ENCODE results near the gene PVR.
A peak's percentile ranks its signal among the peaks of the same experiment; 100 is the strongest.
"Not testable (repeated sequence)": the region's sequence is repeated elsewhere in the genome, so short reads cannot be mapped to it uniquely, and the experiment has no call there.

The PVR gene

GRCh38 chr19:44672226-44672625 is 28.5 kb downstream of the PVR start:
- no peak for DNase-seq (ENCODE audit: low read depth, low spot score)

- DNase-seq (ENCODE audit: low read depth, low spot score) = no peak
Measured at GRCh38 chr19:44673510-44673909, 29.8 kb downstream of the PVR start.

GRCh38 chr19:44675521-44675920 is 31.8 kb downstream of the PVR start:
- DNase-seq (ENCODE audit: low read depth, low spot score) = no peak

GRCh38 chr19:44677019-44677811 is 33.5 kb downstream of the PVR start:
- no peak for DNase-seq (ENCODE audit: low read depth, low spot score)

- no peak for DNase-seq (ENCODE audit: low read depth, low spot score)
Measured at GRCh38 chr19:44680536-44680935, 36.8 kb downstream of the PVR start.

GRCh38 chr19:44681992-44682790 is 38.5 kb downstream of the PVR start:
- no peak for DNase-seq (ENCODE audit: low read depth, low spot score)

GRCh38 chr19:44682807-44683206 is 39.1 kb downstream of the PVR start:
- DNase-seq (ENCODE audit: low read depth, low spot score) = no peak

- no peak for DNase-seq (ENCODE audit: low read depth, low spot score)
Measured at GRCh38 chr19:44683434-44684210, 39.9 kb downstream of the PVR start.

GRCh38 chr19:44684396-44684795 is 40.7 kb downstream of the PVR start:
- not testable (repeated sequence) for DNase-seq (ENCODE audit: low read depth, low spot score)

- DNase-seq (ENCODE audit: low read depth, low spot score) = peak; percentile 58
Measured at GRCh38 chr19:44684892-44685863, 41.5 kb downstream of the PVR start.

- no peak for DNase-seq (ENCODE audit: low read depth, low spot score)
Measured at GRCh38 chr19:44685877-44686276, 42.2 kb downstream of the PVR start.

GRCh38 chr19:44686896-44687295 is 43.2 kb downstream of the PVR start:
- no peak for DNase-seq (ENCODE audit: low read depth, low spot score)

- DNase-seq (ENCODE audit: low read depth, low spot score) = no peak
Measured at GRCh38 chr19:44687888-44688287, 44.2 kb downstream of the PVR start.

GRCh38 chr19:44689290-44690130 is 45.8 kb downstream of the PVR start:
- peak; percentile 52 for DNase-seq (ENCODE audit: low read depth, low spot score)

GRCh38 chr19:44690131-44690440 is 46.4 kb downstream of the PVR start:
- DNase-seq (ENCODE audit: low read depth, low spot score) = no peak

- no peak for DNase-seq (ENCODE audit: low read depth, low spot score)
Measured at GRCh38 chr19:44692379-44692721, 48.6 kb downstream of the PVR start.

- DNase-seq (ENCODE audit: low read depth, low spot score) = no peak
Measured at GRCh38 chr19:44694184-44694579, 50.5 kb downstream of the PVR start.

GRCh38 chr19:44696939-44697669 is 53.4 kb downstream of the PVR start:
- no peak for DNase-seq (ENCODE audit: low read depth, low spot score)

- DNase-seq (ENCODE audit: low read depth, low spot score) = no peak
Measured at GRCh38 chr19:44697670-44698034, 53.9 kb downstream of the PVR start.
